Muscle of leg (tissue), 11 donors: Measurements from ENCODE around the gene DTWD2. TPM values are rescaled to one million over a fixed set of nuclear protein-coding genes. Genes with fewer than 3 reads are reported as not detected.
"Not testable (repeated sequence)": the region's sequence is repeated elsewhere in the genome, so short reads cannot be mapped to it uniquely, and the experiment has no call there.

Experiments used
- DNase-seq: peaks from one replicate; pipeline ENCODE4 v3.0.0; 2013
- H3K27ac ChIP-seq: one replicate; pipeline ENCODE4 v1.5.1; 2013; ENCODE audit warnings: mild to moderate bottlenecking, low read length, control low read depth
- H3K27me3 ChIP-seq: one replicate; pipeline ENCODE4 v1.6.1; 2013; ENCODE audit warnings: low read length; ENCODE audit not compliant: control insufficient read depth, insufficient read depth
- H3K36me3 ChIP-seq: one replicate; pipeline ENCODE4 v1.6.1; 2013; ENCODE audit warnings: low read length; ENCODE audit not compliant: control insufficient read depth, insufficient read depth
- H3K4me1 ChIP-seq: one replicate; pipeline ENCODE4 v1.6.1; 2013; ENCODE audit warnings: low read length; ENCODE audit not compliant: control insufficient read depth, insufficient read depth
- H3K4me3 ChIP-seq: one replicate; pipeline ENCODE4 v1.5.1; 2013; ENCODE audit warnings: low read length, control low read depth
- H3K9me3 ChIP-seq: replicated peaks from 2 replicates; pipeline ENCODE4 v1.6.1; 2013; ENCODE audit warnings: low read depth, low read length; ENCODE audit not compliant: control insufficient read depth
- WGBS: methylation state at CpG from one replicate; pipeline ENCODE4 v1.1.5; 2013; ENCODE audit warnings: missing lambda C conversion rate; ENCODE audit not compliant: insufficient coverage; 5-methylcytosine and 5-hydroxymethylcytosine counted together
- polyA plus RNA-seq, 8 donors: library from polyadenylated mRNA; unstranded; fragments of 120-200 nt; gene quantifications; one replicate each; pipeline versions ENCODE4 v1.2.1 to v1.2.3, GENCODE V29; 2013; ENCODE audit warnings: inconsistent platforms in 1 of 8, low replicate concordance in 1 of 8; ENCODE audit not compliant: insufficient read length in 8 of 8, insufficient read depth in 1 of 8
- total RNA-seq: library from RNA; stranded (reverse); fragments of 120-200 nt; gene quantifications from one replicate; pipeline ENCODE4 v1.2.4, GENCODE V29; 2013

The DTWD2 gene
- total and polyA plus RNA-seq, 9 donors, result 4.0 to 9.4 (median 6.0) TPM

GRCh38 chr5:118960557-118960956 is 27.8 kb downstream of the DTWD2 start:
- WGBS, result no CpG with 5 or more reads among the region's 1 CpG
- Histone ChIP-seq H3K9me3 (peaks cover 8% of the 10 kb centered on the region), H3K27ac (no peak overlapping the region), H3K4me1 (no peaks in the 10 kb centered on the region), H3K27me3 (no peaks in the 10 kb centered on the region), H3K36me3 (no peaks in the 10 kb centered on the region), H3K4me3 (no peak overlapping the region)
- DNase-seq, result no peak

DNA sequence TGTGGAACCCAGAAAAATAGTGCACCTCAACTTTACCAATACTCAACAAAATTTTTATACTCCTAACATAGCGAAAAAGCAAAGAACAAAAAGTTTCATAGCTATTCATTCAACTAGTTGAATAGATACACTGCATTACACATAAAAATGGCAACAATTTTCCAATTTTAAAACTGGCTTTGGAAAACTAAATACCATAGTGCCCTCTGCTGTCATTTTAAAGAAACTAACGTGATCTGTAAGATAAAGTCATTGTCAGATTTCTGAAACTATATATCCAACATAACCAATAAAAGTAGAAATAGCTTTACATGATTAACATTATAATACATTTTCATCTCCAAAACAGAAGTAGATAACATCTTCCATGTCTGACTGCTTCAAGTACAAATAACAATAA is 31.6 kb downstream of the DTWD2 start:
- DNase-seq, result peak; percentile 61

DNA sequence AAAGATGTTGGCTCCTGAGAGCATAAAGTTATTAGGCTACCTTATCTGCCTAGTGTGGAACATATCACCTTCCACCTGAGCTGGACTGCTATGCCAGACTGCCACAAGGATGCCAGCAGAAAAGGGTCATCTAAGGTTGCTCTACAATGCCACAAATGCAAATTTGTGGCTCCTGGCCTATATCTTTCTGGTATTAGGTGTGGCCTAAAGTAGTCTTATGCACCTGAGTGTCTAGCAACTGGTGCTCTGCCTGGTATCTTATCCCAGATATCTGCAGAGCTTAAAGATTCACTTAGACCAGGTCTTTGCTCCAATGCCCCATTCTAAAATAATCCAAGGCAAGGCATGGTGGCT is 34.7 kb downstream of the DTWD2 start:
- H3K4me3 ChIP-seq, result no peak overlapping the region
- no peak overlapping the region for H3K27ac ChIP-seq
- H3K9me3 ChIP-seq, result no peaks in the 10 kb centered on the region
- H3K4me1 ChIP-seq, result no peaks in the 10 kb centered on the region
- H3K36me3 ChIP-seq, result no peaks in the 10 kb centered on the region
- DNase-seq, result no peak
- H3K27me3 ChIP-seq, result no peaks in the 10 kb centered on the region

More for the DNA sequence above, 31.6 kb downstream of the DTWD2 start:
- H3K36me3 ChIP-seq, result no peaks in the 10 kb centered on the region
- no peak overlapping the region for H3K27ac ChIP-seq
- no CpG with 5 or more reads among the region's 2 CpGs for WGBS
- peaks cover 5% of the 10 kb centered on the region for H3K9me3 ChIP-seq
- no peaks in the 10 kb centered on the region for H3K4me1 ChIP-seq
- no peaks in the 10 kb centered on the region for H3K27me3 ChIP-seq
- no peak overlapping the region for H3K4me3 ChIP-seq

DNA sequence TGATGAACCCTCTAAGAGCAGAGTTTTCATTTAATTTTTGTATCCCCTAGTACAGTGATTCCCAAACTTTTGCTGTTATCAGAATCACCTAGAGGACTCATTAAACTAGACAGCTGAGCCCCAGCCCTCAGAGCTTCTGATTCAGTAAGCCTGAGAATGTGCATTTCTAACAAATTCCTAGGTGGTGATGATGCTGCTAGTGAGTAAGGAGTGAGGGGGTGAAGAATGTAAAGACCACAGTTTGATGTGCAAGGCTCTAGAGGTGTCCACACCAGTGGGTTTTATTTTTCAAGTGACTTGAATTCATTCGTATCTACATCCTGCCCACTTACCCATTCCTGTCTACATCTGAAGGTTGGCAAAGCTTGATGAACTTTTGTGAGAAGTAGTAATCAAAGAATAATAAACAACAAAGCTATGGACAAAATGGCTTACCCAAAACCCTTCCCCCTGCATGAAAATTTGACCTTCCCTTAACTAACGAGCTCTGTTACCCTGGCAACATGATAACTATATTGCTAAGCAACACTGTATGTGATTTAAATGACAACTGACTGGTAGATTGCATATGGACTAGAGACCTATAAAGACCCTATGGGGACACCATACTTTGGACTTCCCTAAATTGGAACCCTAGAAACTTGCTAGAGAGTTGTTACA is 35.2 kb downstream of the DTWD2 start:
- Histone ChIP-seq H3K27me3 (no peaks in the 10 kb centered on the region), H3K4me3 (no peak overlapping the region), H3K4me1 (no peaks in the 10 kb centered on the region), H3K27ac (no peak overlapping the region), H3K36me3 (no peaks in the 10 kb centered on the region), H3K9me3 (no peaks in the 10 kb centered on the region)
- no CpG with 5 or more reads among the region's 2 CpGs for WGBS
- DNase-seq, result no peak

DNA sequence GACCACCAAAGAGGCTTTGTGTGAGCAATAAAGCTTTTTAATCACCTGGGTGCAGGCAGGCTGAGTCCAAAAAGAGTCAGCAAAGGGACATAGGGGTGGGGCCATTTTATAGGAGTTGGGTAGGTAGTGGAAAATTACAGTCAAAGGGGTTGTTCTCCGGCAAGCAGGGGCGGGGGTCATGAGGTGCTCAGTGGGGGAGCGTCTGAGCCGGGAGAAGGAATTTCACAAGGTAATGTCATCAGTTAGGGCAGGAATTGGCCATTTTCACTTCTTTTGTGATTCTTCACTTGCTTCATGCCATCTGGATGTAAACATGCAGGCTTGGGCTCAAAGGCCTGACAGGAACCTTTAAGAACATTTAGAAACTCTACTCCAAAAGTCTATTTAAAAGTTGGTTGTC is 36.0 kb downstream of the DTWD2 start:
- 82% methylated on average over 4 of the region's 4 CpGs for WGBS
- H3K36me3 ChIP-seq, H3K27me3 ChIP-seq, H3K4me1 ChIP-seq, H3K27ac ChIP-seq, H3K4me3 ChIP-seq, H3K9me3 ChIP-seq, DNase-seq: not testable (repeated sequence)

- WGBS, result 79% methylated on average over 8 of the region's 9 CpGs
- DNase-seq, result not testable (repeated sequence)
Observed at GRCh38 chr5:118950354-118950753, 38.0 kb downstream of the DTWD2 start.

GRCh38 chr5:118946138-118946800 is 42.1 kb downstream of the DTWD2 start:
- no peaks in the 10 kb centered on the region for H3K4me1 ChIP-seq
- no peaks in the 10 kb centered on the region for H3K36me3 ChIP-seq
- H3K9me3 ChIP-seq, result no peaks in the 10 kb centered on the region
- DNase-seq, result no peak
- H3K27ac ChIP-seq, result no peak overlapping the region
- WGBS, result no CpG with 5 or more reads among the region's 2 CpGs
- H3K27me3 ChIP-seq, result no peaks in the 10 kb centered on the region
- H3K4me3 ChIP-seq, result no peak overlapping the region

More at GRCh38 chr5:118950354-118950753, 38.0 kb downstream of the DTWD2 start:
- not testable (repeated sequence) for H3K4me1 ChIP-seq, H3K4me3 ChIP-seq, H3K9me3 ChIP-seq, H3K27me3 ChIP-seq, H3K36me3 ChIP-seq, H3K27ac ChIP-seq

DNA sequence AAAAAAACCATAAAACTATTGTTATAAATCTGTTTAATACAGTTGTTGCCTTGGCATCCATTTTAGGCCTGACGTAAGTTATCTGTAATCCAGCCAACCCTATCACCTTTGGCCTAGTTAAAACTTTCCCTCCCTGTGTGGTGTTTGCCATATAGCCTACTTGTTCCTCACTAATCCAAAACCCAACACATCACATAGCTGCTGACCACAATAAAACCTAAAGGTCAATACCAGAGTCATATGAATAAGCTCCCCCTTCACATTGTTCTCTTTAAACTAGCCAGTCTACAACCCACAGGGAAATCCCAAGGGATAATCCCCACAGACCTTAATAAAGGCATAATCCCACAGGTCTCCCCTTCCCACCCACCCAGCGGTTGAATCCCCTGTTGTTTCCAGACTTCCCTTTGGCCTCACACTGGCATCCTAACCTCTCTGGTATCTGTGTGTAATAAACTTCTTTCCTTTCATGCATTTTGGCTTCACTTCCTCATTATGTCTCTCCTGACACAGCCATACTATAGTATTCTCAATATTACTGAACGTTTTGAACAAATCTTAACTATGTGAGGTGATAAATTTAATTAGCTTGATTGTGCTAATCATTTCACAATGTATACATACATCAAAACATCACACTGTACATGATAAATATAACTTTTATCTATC is 50.8 kb downstream of the DTWD2 start:
- no peak overlapping the region for H3K4me3 ChIP-seq
- no peaks in the 10 kb centered on the region for H3K9me3 ChIP-seq
- no peaks in the 10 kb centered on the region for H3K4me1 ChIP-seq
- no peak overlapping the region for H3K27ac ChIP-seq
- H3K36me3 ChIP-seq, result no peaks in the 10 kb centered on the region
- 20% methylated on average over 1 of the region's 3 CpGs for WGBS
- H3K27me3 ChIP-seq, result no peaks in the 10 kb centered on the region
- no peak for DNase-seq

DNA sequence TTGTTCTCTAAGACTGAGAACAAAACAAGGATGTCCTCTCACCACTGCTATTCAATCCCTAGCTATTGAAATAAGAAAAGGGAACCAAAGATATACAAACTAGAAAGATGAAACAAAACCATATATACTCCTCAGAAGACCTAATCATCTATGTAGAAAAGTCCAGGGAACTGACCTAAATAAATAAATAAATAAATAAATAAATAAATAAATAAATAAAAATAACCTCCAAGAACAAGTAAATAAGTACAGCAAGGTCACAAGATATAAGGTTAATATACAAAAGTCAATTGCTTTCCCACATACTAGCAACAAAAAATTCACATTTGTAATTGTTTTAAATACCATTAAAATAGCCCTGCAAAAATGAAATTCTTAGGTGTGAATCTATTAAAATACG is 54.6 kb downstream of the DTWD2 start:
- Histone ChIP-seq H3K4me3 (no peak overlapping the region), H3K27me3 (no peaks in the 10 kb centered on the region), H3K27ac (no peak overlapping the region), H3K4me1 (no peaks in the 10 kb centered on the region), H3K36me3 (no peaks in the 10 kb centered on the region), H3K9me3 (no peaks in the 10 kb centered on the region)
- no CpG with 5 or more reads among the region's 1 CpG for WGBS
- no peak for DNase-seq

DNA sequence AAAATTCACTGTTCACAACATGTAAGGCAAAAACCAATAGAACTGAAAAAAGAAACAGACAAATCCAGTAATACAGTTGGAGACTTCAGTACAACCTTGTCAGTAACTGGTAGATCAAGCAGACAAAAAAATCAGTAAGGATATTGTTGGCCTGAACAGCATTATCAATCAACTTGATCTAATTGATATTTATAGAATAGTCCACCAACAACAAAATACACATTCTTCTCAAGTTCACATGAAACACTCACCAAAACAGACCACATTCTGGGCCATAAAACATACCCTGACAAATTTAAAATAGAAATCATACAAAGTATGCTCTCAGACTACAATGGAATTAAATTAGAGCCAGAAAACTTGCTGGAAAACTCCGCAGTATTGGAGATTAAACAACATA is 56.8 kb downstream of the DTWD2 start:
- no CpG with 5 or more reads among the region's 1 CpG for WGBS
- no peak for DNase-seq
- Histone ChIP-seq H3K9me3 (no peaks in the 10 kb centered on the region), H3K4me3 (no peak overlapping the region), H3K27ac (no peak overlapping the region), H3K36me3 (peaks cover 3% of the 10 kb centered on the region), H3K4me1 (no peaks in the 10 kb centered on the region), H3K27me3 (no peaks in the 10 kb centered on the region)
